Vagina (tissue), 2 donors: ENCODE data around the gene NUP210. TPM values are rescaled to one million over a fixed set of nuclear protein-coding genes. Genes with fewer than 3 reads are reported as not detected.

Experiments used
- DNase-seq, 2 donors: peaks; one replicate each; pipeline ENCODE4 v3.0.0-alpha.2; 2017; ENCODE audit errors: extremely low spot score in 2 of 2
- H3K27ac ChIP-seq: fragments of 200-600 bp; sonication (generic); one replicate; pipeline ENCODE4 v1.5.1; 2019
- H3K27me3 ChIP-seq: fragments of 200-600 bp; sonication (generic); one replicate; pipeline ENCODE4 v1.5.1; 2019
- H3K36me3 ChIP-seq, 2 donors: fragments of 200-600 bp; sonication (generic); one replicate each; pipeline ENCODE4 v1.5.1; 2017 to 2019
- H3K4me1 ChIP-seq: fragments of 200-600 bp; sonication (generic); one replicate; pipeline ENCODE4 v1.5.1; 2019
- H3K4me3 ChIP-seq, 2 donors: fragments of 200-600 bp; sonication (generic); 1 replicate in 1 of 2; 2 replicates in 1 of 2; pipeline ENCODE4 v1.5.1; 2016 to 2019
- H3K9me3 ChIP-seq: fragments of 200-600 bp; sonication (generic); one replicate; pipeline ENCODE4 v1.5.1; 2019
- POLR2A ChIP-seq, 2 donors: fragments of 450-650 bp; IDR thresholded peaks; one replicate each; pipeline ENCODE4 v1.6.1; 2017; ENCODE audit warnings: antibody characterized with exemption in 2 of 2, mild to moderate bottlenecking in 2 of 2, moderate library complexity in 2 of 2
- POLR2AphosphoS5 ChIP-seq, 2 donors: sonication (generic); formaldehyde crosslinking; IDR thresholded peaks; one replicate each; pipeline ENCODE4 v1.9.0; 2017; ENCODE audit warnings: antibody characterized with exemption in 2 of 2, mild to moderate bottlenecking in 2 of 2, low read depth in 1 of 2; ENCODE audit not compliant: insufficient read depth in 1 of 2
- intact Hi-C: fragments of 100-400 bp; cut with DNase I; formaldehyde crosslinking; loops from one replicate; pipeline ENCODE4 v1.15.1; 2023
- total RNA-seq: library from RNA; depleted of rRNA; stranded (reverse); fragments of >200 nt; gene quantifications from one replicate; pipeline ENCODE4 v1.2.3, GENCODE V29; 2016
- TF ChIP-seq, protein P1 (sequence below), 3 experiments: fragments of 450-650 bp in 2 of 3; fragments of 200-600 bp in 1 of 3; sonication (generic) in 1 of 3; IDR thresholded peaks; one replicate each; pipeline ENCODE4 v1.5.1; 2017 to 2019; ENCODE audit warnings: antibody characterized with exemption in 3 of 3, mild to moderate bottlenecking in 2 of 3, moderate library complexity in 2 of 3

The NUP210 gene
- total RNA-seq, 1 donor from 2014 or later = 10.1 TPM

- Histone ChIP-seq H3K4me1 (peaks cover 8% of the 10 kb centered on the region), H3K36me3 (no peaks in the 10 kb centered on the region), H3K27me3 (no peaks in the 10 kb centered on the region), H3K4me3 (no peak overlapping the region), H3K9me3 (no peaks in the 10 kb centered on the region), H3K27ac (no peak overlapping the region)
- no peak for TF ChIP-seq POLR2AphosphoS5 (IDR thresholded peaks at IDR 0.05; ENCODE audit: insufficient read depth in 1 of 2, low read depth in 1 of 2)
- no peak for DNase-seq
- intact Hi-C loops = no loop called here
Observed at GRCh38 chr3:13415997-13416793, 3.9 kb downstream of the NUP210 start.

DNA sequence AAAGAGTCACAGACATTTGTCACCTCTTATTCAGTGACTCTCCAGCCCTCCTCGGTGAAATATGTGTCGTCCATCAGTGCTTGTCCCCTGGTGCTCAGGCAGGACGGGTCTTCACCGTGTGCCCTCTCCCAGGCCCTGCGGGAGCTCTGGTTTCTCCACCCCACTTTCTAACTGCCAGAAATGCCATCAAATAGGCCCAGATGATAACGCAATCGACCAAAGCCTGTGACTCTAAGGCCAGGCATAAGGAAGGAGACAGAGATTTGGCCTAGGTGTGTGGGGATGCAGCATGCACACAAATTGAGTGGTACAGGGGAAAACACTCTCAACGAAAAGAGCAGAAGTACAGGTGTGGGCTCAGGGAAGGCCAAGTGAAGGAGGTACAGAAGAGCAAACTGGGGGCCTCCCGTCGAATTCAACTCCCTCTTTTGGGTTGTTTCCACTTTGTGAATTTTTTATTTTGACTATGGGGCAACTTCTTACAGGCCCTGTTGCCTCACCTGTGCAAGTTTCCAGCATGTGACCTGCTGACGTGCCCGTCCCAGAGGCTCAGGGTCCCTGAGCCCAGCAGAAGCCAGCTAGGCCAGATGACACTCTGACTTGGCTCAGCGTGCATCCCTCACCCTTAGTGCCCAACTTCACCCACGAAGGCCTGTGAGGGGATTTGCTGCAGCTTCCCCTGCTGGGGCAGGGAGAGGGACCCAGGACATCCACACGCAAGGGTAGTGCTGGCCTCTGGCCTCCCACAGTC, 4.7 kb downstream of the NUP210 start:
- Histone ChIP-seq H3K4me1 (peaks cover 8% of the 10 kb centered on the region), H3K9me3 (no peaks in the 10 kb centered on the region), H3K36me3 (no peaks in the 10 kb centered on the region), H3K27ac (no peak overlapping the region), H3K27me3 (no peaks in the 10 kb centered on the region), H3K4me3 (no peak overlapping the region)
- intact Hi-C loops = no loop called here
- TF ChIP-seq, protein P1, sequence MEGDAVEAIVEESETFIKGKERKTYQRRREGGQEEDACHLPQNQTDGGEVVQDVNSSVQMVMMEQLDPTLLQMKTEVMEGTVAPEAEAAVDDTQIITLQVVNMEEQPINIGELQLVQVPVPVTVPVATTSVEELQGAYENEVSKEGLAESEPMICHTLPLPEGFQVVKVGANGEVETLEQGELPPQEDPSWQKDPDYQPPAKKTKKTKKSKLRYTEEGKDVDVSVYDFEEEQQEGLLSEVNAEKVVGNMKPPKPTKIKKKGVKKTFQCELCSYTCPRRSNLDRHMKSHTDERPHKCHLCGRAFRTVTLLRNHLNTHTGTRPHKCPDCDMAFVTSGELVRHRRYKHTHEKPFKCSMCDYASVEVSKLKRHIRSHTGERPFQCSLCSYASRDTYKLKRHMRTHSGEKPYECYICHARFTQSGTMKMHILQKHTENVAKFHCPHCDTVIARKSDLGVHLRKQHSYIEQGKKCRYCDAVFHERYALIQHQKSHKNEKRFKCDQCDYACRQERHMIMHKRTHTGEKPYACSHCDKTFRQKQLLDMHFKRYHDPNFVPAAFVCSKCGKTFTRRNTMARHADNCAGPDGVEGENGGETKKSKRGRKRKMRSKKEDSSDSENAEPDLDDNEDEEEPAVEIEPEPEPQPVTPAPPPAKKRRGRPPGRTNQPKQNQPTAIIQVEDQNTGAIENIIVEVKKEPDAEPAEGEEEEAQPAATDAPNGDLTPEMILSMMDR (IDR thresholded peaks at IDR 0.05) = no peak
- no peak for TF ChIP-seq POLR2A (IDR thresholded peaks at IDR 0.05)
- no peak for TF ChIP-seq POLR2AphosphoS5 (IDR thresholded peaks at IDR 0.05; ENCODE audit: insufficient read depth in 1 of 2, low read depth in 1 of 2)
- DNase-seq = no peak

DNA sequence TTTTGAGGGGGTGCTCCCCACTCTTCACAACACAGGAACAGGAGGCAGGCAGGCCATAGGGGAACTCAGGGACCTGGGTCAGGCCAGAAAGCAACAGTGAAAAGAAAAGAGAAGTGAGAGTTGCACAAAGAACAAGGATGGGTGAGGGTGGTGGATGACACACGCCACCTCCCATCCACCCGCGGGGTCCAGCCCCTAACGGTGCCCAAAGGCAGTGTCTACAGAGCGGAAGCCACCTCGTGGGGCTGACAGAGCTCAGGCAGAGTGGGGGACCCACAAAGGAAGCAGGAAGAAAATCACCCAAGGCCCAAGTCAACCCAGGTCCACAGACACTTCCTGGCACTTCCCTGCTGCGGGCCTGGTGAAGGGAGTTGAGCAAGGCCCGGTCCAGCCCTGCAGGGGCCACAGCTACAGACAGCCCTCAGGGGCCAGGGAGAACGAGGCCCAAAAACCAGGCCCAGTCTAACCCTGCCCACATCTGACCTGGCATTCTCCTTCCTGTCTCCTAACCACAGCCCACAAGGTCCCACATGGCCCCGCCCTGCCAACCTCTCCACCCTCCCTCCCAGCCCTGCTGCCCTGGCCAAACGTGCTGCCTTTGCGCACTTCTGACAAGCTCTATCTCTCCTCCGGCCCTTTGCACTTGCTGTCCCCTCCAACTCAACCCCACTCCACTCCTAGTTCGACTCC, 5.9 kb downstream of the NUP210 start:
- TF ChIP-seq, protein P1 (IDR thresholded peaks at IDR 0.05) = no peak
- TF ChIP-seq POLR2A (IDR thresholded peaks at IDR 0.05) (no peak), POLR2AphosphoS5 (IDR thresholded peaks at IDR 0.05; ENCODE audit: insufficient read depth in 1 of 2, low read depth in 1 of 2) (peak in 1 of 2 donors; percentile 49)
- no peak for DNase-seq
- H3K27ac ChIP-seq = no peak overlapping the region
- H3K36me3 ChIP-seq = no peaks in the 10 kb centered on the region
- no peaks in the 10 kb centered on the region for H3K9me3 ChIP-seq
- intact Hi-C loops = no loop called here
- no peak overlapping the region for H3K4me3 ChIP-seq
- H3K4me1 ChIP-seq = peaks cover 3% of the 10 kb centered on the region
- H3K27me3 ChIP-seq = no peaks in the 10 kb centered on the region

- no peaks in the 10 kb centered on the region for H3K36me3 ChIP-seq
- H3K4me1 ChIP-seq = no peaks in the 10 kb centered on the region
- intact Hi-C loops = no loop called here
- no peak overlapping the region for H3K27ac ChIP-seq
- no peak for DNase-seq
- peaks cover 5% of the 10 kb centered on the region for H3K9me3 ChIP-seq
- no peak overlapping the region for H3K4me3 ChIP-seq
- TF ChIP-seq POLR2AphosphoS5 (IDR thresholded peaks at IDR 0.05; ENCODE audit: insufficient read depth in 1 of 2, low read depth in 1 of 2) = no peak
- TF ChIP-seq POLR2A (IDR thresholded peaks at IDR 0.05) = no peak
- TF ChIP-seq, protein P1 (IDR thresholded peaks at IDR 0.05) = no peak
- H3K27me3 ChIP-seq = no peaks in the 10 kb centered on the region
Observed at GRCh38 chr3:13411186-13411860, 8.8 kb downstream of the NUP210 start.

DNA sequence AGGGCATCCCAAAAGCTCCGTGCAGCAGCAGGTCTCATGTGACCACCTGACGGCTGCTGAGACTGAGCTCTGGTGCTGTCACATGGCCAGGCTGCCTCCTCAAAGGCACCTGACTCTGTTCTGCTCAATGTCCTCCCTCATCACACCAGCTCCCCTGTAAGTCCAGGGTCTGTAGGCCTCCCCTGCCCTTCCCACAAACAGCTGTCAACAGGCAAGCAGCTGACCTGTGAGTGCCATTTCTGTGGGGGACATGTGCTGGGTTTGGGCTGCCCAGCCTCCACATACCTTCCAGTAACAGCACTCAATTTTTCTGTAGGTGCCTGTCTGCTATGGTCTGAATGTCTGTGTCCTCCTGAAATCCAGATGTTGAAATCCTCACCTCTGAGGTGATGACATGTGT, 11.2 kb downstream of the NUP210 start:
- no peak for TF ChIP-seq POLR2AphosphoS5 (IDR thresholded peaks at IDR 0.05; ENCODE audit: insufficient read depth in 1 of 2, low read depth in 1 of 2)
- TF ChIP-seq, protein P1 (IDR thresholded peaks at IDR 0.05) = no peak
- no peaks in the 10 kb centered on the region for H3K36me3 ChIP-seq
- H3K4me3 ChIP-seq = no peak overlapping the region
- no peaks in the 10 kb centered on the region for H3K4me1 ChIP-seq
- H3K27ac ChIP-seq = no peak overlapping the region
- H3K27me3 ChIP-seq = no peaks in the 10 kb centered on the region
- peaks cover 5% of the 10 kb centered on the region for H3K9me3 ChIP-seq
- DNase-seq = no peak
- intact Hi-C loops = no loop called here
